Vagina (tissue), 2 donors: Measurements from ENCODE around the gene MRAS.

Experiments used
- CTCF ChIP-seq, 3 experiments: fragments of 450-650 bp in 2 of 3; fragments of 200-600 bp in 1 of 3; sonication (generic) in 1 of 3; IDR thresholded peaks; one replicate each; pipeline ENCODE4 v1.5.1; 2017 to 2019; ENCODE audit warnings: antibody characterized with exemption in 3 of 3, mild to moderate bottlenecking in 2 of 3, moderate library complexity in 2 of 3
- POLR2A ChIP-seq, 2 donors: fragments of 450-650 bp; IDR thresholded peaks; one replicate each; pipeline ENCODE4 v1.6.1; 2017; ENCODE audit warnings: antibody characterized with exemption in 2 of 2, mild to moderate bottlenecking in 2 of 2, moderate library complexity in 2 of 2
- POLR2AphosphoS5 ChIP-seq, 2 donors: sonication (generic); formaldehyde crosslinking; IDR thresholded peaks; one replicate each; pipeline ENCODE4 v1.9.0; 2017; ENCODE audit warnings: antibody characterized with exemption in 2 of 2, mild to moderate bottlenecking in 2 of 2, low read depth in 1 of 2; ENCODE audit not compliant: insufficient read depth in 1 of 2

DNA sequence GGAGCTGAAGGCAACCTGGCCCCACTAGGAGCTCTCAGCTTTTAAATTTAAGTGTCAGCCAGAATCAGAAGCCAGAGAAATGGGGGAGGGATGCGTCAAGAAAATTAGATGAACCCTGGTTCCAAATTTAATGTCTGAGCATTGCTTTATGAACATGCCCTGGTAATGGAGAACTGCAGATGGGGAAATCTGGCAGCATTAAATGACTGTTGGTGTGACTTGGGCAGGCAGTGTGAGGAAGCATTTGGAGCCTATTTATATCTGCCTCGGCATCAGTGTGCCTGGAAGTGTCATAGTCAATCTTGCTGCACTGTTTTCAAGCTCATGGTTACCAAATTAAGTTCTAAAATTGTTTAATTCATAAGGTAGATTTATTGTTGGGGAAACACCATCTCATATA, 47.7 kb upstream of the MRAS start:
- TF ChIP-seq CTCF (IDR thresholded peaks at IDR 0.05) (no peak), POLR2A (IDR thresholded peaks at IDR 0.05) (no peak), POLR2AphosphoS5 (IDR thresholded peaks at IDR 0.05; ENCODE audit: insufficient read depth in 1 of 2, low read depth in 1 of 2) (no peak)
